HG03457 (cell line): Measurements from ENCODE around the gene CRTAC1.

Experiments used
- ATAC-seq: cut with Tn5 transposase; IDR thresholded peaks from one replicate; pipeline ENCODE4 v1.9.1; 2021; ENCODE audit warnings: moderate number of reproducible peaks; ENCODE audit not compliant: unreplicated experiment

CRTAC1 gene

GRCh38 chr10:97975598-97975997 lies 54.8 kb downstream of the CRTAC1 start:
- no peak for ATAC-seq

- no peak for ATAC-seq
Observed at GRCh38 chr10:97974526-97975525, 55.6 kb downstream of the CRTAC1 start.

- no peak for ATAC-seq
Observed at GRCh38 chr10:97974100-97974499, 56.3 kb downstream of the CRTAC1 start.

- no peak for ATAC-seq
Observed at GRCh38 chr10:97969538-97970079, 60.8 kb downstream of the CRTAC1 start.

GRCh38 chr10:97964748-97965147 lies 65.7 kb downstream of the CRTAC1 start:
- no peak for ATAC-seq

GRCh38 chr10:97961945-97962344 lies 68.5 kb downstream of the CRTAC1 start:
- ATAC-seq, result no peak

GRCh38 chr10:97960269-97961056 lies 70.0 kb downstream of the CRTAC1 start:
- ATAC-seq, result no peak

- no peak for ATAC-seq
Observed at GRCh38 chr10:97949462-97949861, 81.0 kb downstream of the CRTAC1 start.

- ATAC-seq, result no peak
Observed at GRCh38 chr10:97948822-97949221, 81.6 kb downstream of the CRTAC1 start.

- no peak for ATAC-seq
Observed at GRCh38 chr10:97944772-97945171, 85.6 kb downstream of the CRTAC1 start.

- no peak for ATAC-seq
Observed at GRCh38 chr10:97943294-97943693, 87.1 kb downstream of the CRTAC1 start.

GRCh38 chr10:97940534-97940933 lies 89.9 kb downstream of the CRTAC1 start:
- ATAC-seq, result no peak

- no peak for ATAC-seq
Observed at GRCh38 chr10:97939446-97939990, 90.9 kb downstream of the CRTAC1 start.

- ATAC-seq, result no peak
Observed at GRCh38 chr10:97937928-97938327, 92.5 kb downstream of the CRTAC1 start.

- no peak for ATAC-seq
Observed at GRCh38 chr10:97937054-97937453, 93.4 kb downstream of the CRTAC1 start.

GRCh38 chr10:97936126-97936525 lies 94.3 kb downstream of the CRTAC1 start:
- no peak for ATAC-seq

GRCh38 chr10:97932932-97933530 lies 97.4 kb downstream of the CRTAC1 start:
- ATAC-seq, result no peak

- ATAC-seq, result no peak
Observed at GRCh38 chr10:97931041-97931440, 99.4 kb downstream of the CRTAC1 start.

GRCh38 chr10:97928897-97929296 lies 101.5 kb downstream of the CRTAC1 start:
- no peak for ATAC-seq

GRCh38 chr10:97927622-97928021 lies 102.8 kb downstream of the CRTAC1 start:
- no peak for ATAC-seq

GRCh38 chr10:97926055-97926454 lies 104.4 kb downstream of the CRTAC1 start:
- no peak for ATAC-seq
